Astrocyte of the cerebellum (primary cell): ENCODE data around the gene TRIM16.

ENCODE experiments used
- DNase-seq: peaks from one replicate; pipeline ENCODE4 v3.0.0-alpha.2; 2011; ENCODE audit warnings: low read depth
- H3K4me3 ChIP-seq: 2 replicates; pipeline ENCODE4 v1.5.1; 2011; ENCODE audit warnings: mild to moderate bottlenecking, low read depth, low read length, moderate library complexity
- CTCF ChIP-seq: IDR thresholded peaks from 2 replicates; pipeline ENCODE4 v1.5.1; 2012; ENCODE audit warnings: low read length, low read depth, moderate library complexity, mild to moderate bottlenecking; ENCODE audit errors: missing control alignments
- in situ Hi-C: cut with HindIII; loops from 2 replicates; pipeline ENCODE4 v1.10.0; 2017; ENCODE audit warnings: low sequenced_read_pairs

The TRIM16 gene

GRCh38 chr17:15663691-15664090 lies 20.4 kb downstream of the TRIM16 start:
- DNase-seq: no peak
- in situ Hi-C loops: no loop called here
- no peak overlapping the region for H3K4me3 ChIP-seq
- TF ChIP-seq CTCF: no peak

- TF ChIP-seq CTCF: no peak
- no peak overlapping the region for H3K4me3 ChIP-seq
- no peak for DNase-seq
- in situ Hi-C loops: no loop called here
These were observed 20.9 kb downstream of the TRIM16 start for GRCh38 chr17:15663176-15663575.

GRCh38 chr17:15662681-15663080 lies 21.4 kb downstream of the TRIM16 start:
- H3K4me3 ChIP-seq: no peak overlapping the region
- in situ Hi-C loops: no loop called here
- no peak for TF ChIP-seq CTCF
- DNase-seq: no peak

- H3K4me3 ChIP-seq: no peak overlapping the region
- no peak for TF ChIP-seq CTCF
- in situ Hi-C loops: no loop called here
- DNase-seq: no peak
These were observed 24.0 kb downstream of the TRIM16 start for GRCh38 chr17:15660077-15660476.

GRCh38 chr17:15659663-15660062 lies 24.4 kb downstream of the TRIM16 start:
- no peak overlapping the region for H3K4me3 ChIP-seq
- TF ChIP-seq CTCF: no peak
- no peak for DNase-seq

GRCh38 chr17:15659236-15659635 lies 24.9 kb downstream of the TRIM16 start:
- no peak for TF ChIP-seq CTCF
- in situ Hi-C loops: no loop called here
- no peak for DNase-seq
- no peak overlapping the region for H3K4me3 ChIP-seq

More at GRCh38 chr17:15659663-15660062, 24.4 kb downstream of the TRIM16 start:
- in situ Hi-C loops: no loop called here

- H3K4me3 ChIP-seq: no peak overlapping the region
- in situ Hi-C loops: no loop called here
- TF ChIP-seq CTCF: no peak
- DNase-seq: no peak
These were observed 25.8 kb downstream of the TRIM16 start for GRCh38 chr17:15658296-15658695.
